K562 (cell line): ENCODE data around the gene HTT-AS. TPM values are rescaled to one million over a fixed set of nuclear protein-coding genes. Genes with fewer than 3 reads are reported as not detected.

Experiments used
- BACH1 ChIP-seq: fragments of 200-800 bp; sonication (Bioruptor generic); IDR thresholded peaks from 2 replicates; pipeline ENCODE4 v1.6.1; 2016; ENCODE audit warnings: missing genetic modification characterization, missing compliant biosample characterization
- BCOR ChIP-seq: fragments of 450-650 bp; IDR thresholded peaks from 2 replicates; pipeline ENCODE4 v1.6.1; 2016
- BRD9 ChIP-seq: fragments of 450-650 bp; IDR thresholded peaks from 2 replicates; pipeline ENCODE4 v1.6.1; 2018; ENCODE audit warnings: low read depth; ENCODE audit not compliant: partially characterized antibody
- CHD2 ChIP-seq: IDR thresholded peaks from 2 replicates; pipeline ENCODE4 v1.6.1; 2011; ENCODE audit warnings: low read depth, low read length
- EHMT2 ChIP-seq: fragments of 450-650 bp; IDR thresholded peaks from 2 replicates; pipeline ENCODE4 v1.6.1; 2018; ENCODE audit warnings: antibody characterized with exemption
- FOXA3 ChIP-seq, 2 experiments: fragments of 450-650 bp in 1 of 2; sonication (generic) in 1 of 2; formaldehyde crosslinking; IDR thresholded peaks in 1 of 2; conservative IDR thresholded peaks in 1 of 2; 2 replicates each; pipeline versions ENCODE4 v1.4.0 to v1.8.0; 2020 to 2022; ENCODE audit warnings: mild to moderate bottlenecking in 2 of 2, missing genetic modification reagents in 1 of 2
- GATA2 ChIP-seq: sonication (generic); formaldehyde crosslinking; IDR thresholded peaks from 2 replicates; pipeline ENCODE4 v1.4.0; 2020; ENCODE audit warnings: mild to moderate bottlenecking, missing genetic modification reagents
- HCFC1 ChIP-seq: IDR thresholded peaks from 2 replicates; pipeline ENCODE4 v1.6.1; 2012; ENCODE audit warnings: low read depth, low read length, improper control_type of control experiment
- HDAC3 ChIP-seq: fragments of 450-650 bp; IDR thresholded peaks from 2 replicates; pipeline ENCODE4 v1.6.1; 2018; ENCODE audit warnings: borderline replicate concordance, mild to moderate bottlenecking, moderate library complexity; ENCODE audit not compliant: partially characterized antibody
- ID3 ChIP-seq, 2 experiments: fragments of 250-450 bp in 1 of 2; fragments of 450-650 bp in 1 of 2; sonication (Bioruptor Pico) in 1 of 2; IDR thresholded peaks; 2 replicates each; pipeline versions ENCODE4 v1.6.1 to v1.8.0; 2016 to 2021; ENCODE audit warnings: mild to moderate bottlenecking in 2 of 2, moderate library complexity in 2 of 2, missing compliant biosample characterization in 1 of 2, missing genetic modification characterization in 1 of 2
- KDM1A ChIP-seq, 2 experiments: fragments of 450-650 bp; IDR thresholded peaks; 2 replicates each; pipeline ENCODE4 v1.6.1; 2016; ENCODE audit warnings: mild to moderate bottlenecking in 2 of 2
- KDM4B ChIP-seq, 2 experiments: fragments of 450-650 bp in 1 of 2; sonication (generic) in 1 of 2; IDR thresholded peaks; 2 replicates each; pipeline ENCODE4 v1.6.1; 2016 to 2017; ENCODE audit warnings: borderline replicate concordance in 2 of 2, antibody characterized with exemption in 1 of 2, low read depth in 1 of 2, mild to moderate bottlenecking in 1 of 2
- MBD2 ChIP-seq: sonication (generic); IDR thresholded peaks from 2 replicates; pipeline ENCODE4 v1.6.1; 2016; ENCODE audit warnings: low read depth, borderline replicate concordance
- MTF1 ChIP-seq: fragments of 250-450 bp; sonication (Bioruptor Pico); IDR thresholded peaks from 2 replicates; pipeline ENCODE4 v1.9.0; 2021; ENCODE audit warnings: moderate library complexity, mild to moderate bottlenecking, inconsistent platforms, borderline replicate concordance
- MXI1 ChIP-seq: IDR thresholded peaks from 2 replicates; pipeline ENCODE4 v1.6.1; 2011; ENCODE audit warnings: low read depth, mild to moderate bottlenecking, improper control_type of control experiment, low read length
- NCOR1 ChIP-seq: fragments of 450-650 bp; IDR thresholded peaks from 2 replicates; pipeline ENCODE4 v1.6.1; 2016; ENCODE audit warnings: mild to moderate bottlenecking, moderate library complexity
- RBM15 ChIP-seq: fragments of 200-400 bp; formaldehyde crosslinking; IDR thresholded peaks from 2 replicates; pipeline ENCODE4 v1.6.1; 2018; ENCODE audit warnings: mild to moderate bottlenecking, low read length, moderate library complexity; ENCODE audit not compliant: insufficient read depth
- SETDB1 ChIP-seq: IDR thresholded peaks from one replicate; pipeline ENCODE4 v1.6.1; 2012; ENCODE audit warnings: low read length, control low read depth, inconsistent platforms
- SMAD4 ChIP-seq: fragments of 250-450 bp; sonication (Bioruptor Pico); conservative IDR thresholded peaks from 2 replicates; pipeline ENCODE4 v1.8.0; 2021; ENCODE audit warnings: inconsistent platforms, mild to moderate bottlenecking, moderate library complexity
- SMARCA5 ChIP-seq: fragments of 450-650 bp; IDR thresholded peaks from 2 replicates; pipeline ENCODE4 v1.6.1; 2016
- ZNF311 ChIP-seq: fragments of 250-450 bp; sonication (Bioruptor Pico); IDR thresholded peaks from 2 replicates; pipeline ENCODE4 v1.4.0; 2020; ENCODE audit warnings: mild to moderate bottlenecking, moderate library complexity
- ZNF668 ChIP-seq: fragments of 250-450 bp; sonication (Bioruptor Pico); IDR thresholded peaks from 2 replicates; pipeline ENCODE4 v1.8.0; 2022; ENCODE audit warnings: mild to moderate bottlenecking, inconsistent platforms
- polyA plus RNA-seq, 8 experiments: library from polyadenylated mRNA; depleted of rRNA in 4 of 8; stranded (reverse) in 5 of 8; unstranded in 3 of 8; fragments of >200 nt; fragmentation: Nextera tagmentation in 2 of 8; fragmentation: Illumina TruSeq in 1 of 8; extraction: Ambion mirVana in 2 of 8; extraction: Trizol in 1 of 8; gene quantifications; 2 replicates each; pipeline versions ENCODE4 v1.2.1 to v1.2.3, GENCODE V29; 2011 to 2014; ENCODE audit warnings: inconsistent platforms in 1 of 8, missing spikeins in 1 of 8
- total RNA-seq, 7 experiments: library from RNA; depleted of rRNA in 6 of 7; stranded (reverse); fragments of >200 nt in 6 of 7; fragmentation: Illumina TruSeq in 2 of 7; extraction: Trizol in 2 of 7; gene quantifications; 2 replicates each; pipeline versions ENCODE4 v1.2.1 to v1.2.3, GENCODE V29; 2011 to 2021; ENCODE audit warnings: low replicate concordance in 1 of 7
- TF ChIP-seq, protein P1 (sequence below): fragments of 450-650 bp; conservative IDR thresholded peaks from 2 replicates; pipeline ENCODE4 v1.6.1; 2016; ENCODE audit warnings: missing genetic modification characterization, low read depth, mild to moderate bottlenecking, missing compliant biosample characterization, moderate library complexity

The HTT-AS gene
- total and polyA plus RNA-seq, 9 of the 15 experiments (the other 6 are each of a cell fraction or from before 2014, with no cell fraction given): not detected

DNA sequence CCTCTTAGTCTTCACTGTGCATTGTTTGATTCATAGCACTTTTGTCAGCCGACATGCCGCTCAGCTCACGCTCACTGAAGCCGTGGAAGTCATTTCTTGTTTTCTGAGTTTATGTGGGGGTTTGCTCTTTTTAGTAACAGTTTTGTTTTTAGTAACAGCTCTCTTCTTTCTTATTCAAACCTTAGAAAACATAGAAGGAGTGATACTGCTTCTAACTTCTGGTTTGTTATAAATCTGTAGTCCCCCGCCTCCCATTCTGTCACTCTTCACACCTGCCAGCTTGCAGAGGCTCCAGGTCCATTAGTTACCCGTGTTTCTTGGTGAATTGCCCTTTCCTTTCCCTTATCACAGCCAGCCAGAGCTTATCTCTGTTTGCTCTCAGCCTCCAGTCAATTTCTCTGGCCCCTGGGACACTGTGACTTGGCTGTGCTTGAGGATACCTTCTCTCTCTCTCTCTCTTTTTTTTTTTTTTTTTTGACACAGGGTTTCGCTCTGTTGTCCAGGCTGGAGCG, 60.4 kb downstream of the HTT-AS start (continued):
- no peak for TF ChIP-seq ZNF668 (CRISPR knock-in tag)
- no peak for TF ChIP-seq ZNF311 (CRISPR knock-in tag)
- TF ChIP-seq SMAD4: 0 out of 2 replicates have a peak, but pooled peaks have one; percentile 44
- no peak for TF ChIP-seq BACH1 (tag)
- no peak for TF ChIP-seq ID3 (CRISPR knock-in tag; IDR thresholded peaks at IDR 0.05)
- TF ChIP-seq ID3 (tag; IDR thresholded peaks at IDR 0.05): peak; percentile 68
- TF ChIP-seq NCOR1: peak; percentile 61
- TF ChIP-seq MXI1: no peak
- TF ChIP-seq HDAC3: no peak
- TF ChIP-seq KDM1A (IDR thresholded peaks at IDR 0.05): peak; percentile 72 to 81
- TF ChIP-seq BRD9: no peak
- no peak for TF ChIP-seq RBM15
- no peak for TF ChIP-seq MTF1 (CRISPR knock-in tag)
- no peak for TF ChIP-seq EHMT2
- TF ChIP-seq SETDB1: no peak
- TF ChIP-seq KDM4B (IDR thresholded peaks at IDR 0.05; ENCODE audit: borderline replicate concordance in 2 of 2, low read depth in 1 of 2): no peak
- TF ChIP-seq HCFC1: no peak
- peak; percentile 51; the same call in 1 of the 2 replicates for TF ChIP-seq BCOR
- TF ChIP-seq CHD2: no peak
- no peak for TF ChIP-seq FOXA3 (CRISPR knock-in tag; conservative IDR thresholded peaks at IDR 0.05 in 1 of 2, IDR thresholded peaks at IDR 0.05 in 1 of 2)
- no peak for TF ChIP-seq SMARCA5
- TF ChIP-seq GATA2 (CRISPR knock-in tag): no peak
- TF ChIP-seq MBD2: no peak
- TF ChIP-seq, protein P1, sequence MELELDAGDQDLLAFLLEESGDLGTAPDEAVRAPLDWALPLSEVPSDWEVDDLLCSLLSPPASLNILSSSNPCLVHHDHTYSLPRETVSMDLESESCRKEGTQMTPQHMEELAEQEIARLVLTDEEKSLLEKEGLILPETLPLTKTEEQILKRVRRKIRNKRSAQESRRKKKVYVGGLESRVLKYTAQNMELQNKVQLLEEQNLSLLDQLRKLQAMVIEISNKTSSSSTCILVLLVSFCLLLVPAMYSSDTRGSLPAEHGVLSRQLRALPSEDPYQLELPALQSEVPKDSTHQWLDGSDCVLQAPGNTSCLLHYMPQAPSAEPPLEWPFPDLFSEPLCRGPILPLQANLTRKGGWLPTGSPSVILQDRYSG: no peak
